GM18951 (cell line): Measurements from ENCODE around the gene ZNF660.
A peak's percentile ranks its signal among the peaks of the same experiment; 100 is the strongest.

Experiments
- POLR2A ChIP-seq: IDR thresholded peaks from 4 replicates; pipeline ENCODE4 v1.6.1; 2011; ENCODE audit warnings: mild to moderate bottlenecking; ENCODE audit not compliant: insufficient read length, insufficient read depth; ENCODE audit errors: extremely low read depth
- in situ Hi-C: fragments of 300-500 bp; cut with MboI; formaldehyde crosslinking; loops from one replicate; pipeline ENCODE4 v1.12.0; 2022; ENCODE audit warnings: low sequenced_read_pairs, mixed read lengths, inconsistent platforms; ENCODE audit not compliant: unreplicated experiment

The ZNF660 gene

DNA sequence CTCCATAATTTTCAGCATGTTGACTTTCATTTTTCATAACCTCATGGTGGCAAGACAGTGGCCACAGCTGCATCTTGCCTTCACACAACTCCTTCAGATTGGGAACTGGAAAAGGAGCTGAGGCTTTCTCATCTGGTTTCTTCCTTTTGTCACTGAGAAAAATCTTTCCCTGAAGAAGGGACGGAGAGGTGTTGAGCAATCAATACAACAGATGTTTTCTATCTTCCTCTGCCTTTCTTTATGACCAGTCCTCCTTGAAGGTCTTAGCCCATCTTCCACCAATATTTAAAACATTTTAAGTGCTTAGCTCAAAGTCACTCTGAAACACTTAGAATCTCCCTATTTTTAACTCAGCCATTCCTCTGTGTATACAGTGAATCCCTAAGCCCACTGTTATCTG, 11.9 kb downstream of the ZNF660 start:
- TF ChIP-seq POLR2A = no peak
- in situ Hi-C loops = no loop called here

- in situ Hi-C loops = no loop called here
- no peak for TF ChIP-seq POLR2A
These were observed 17.0 kb downstream of the ZNF660 start for GRCh38 chr3:44601749-44602148.

GRCh38 chr3:44612678-44613077, 27.9 kb downstream of the ZNF660 start:
- in situ Hi-C loops = no loop called here
- no peak for TF ChIP-seq POLR2A

DNA sequence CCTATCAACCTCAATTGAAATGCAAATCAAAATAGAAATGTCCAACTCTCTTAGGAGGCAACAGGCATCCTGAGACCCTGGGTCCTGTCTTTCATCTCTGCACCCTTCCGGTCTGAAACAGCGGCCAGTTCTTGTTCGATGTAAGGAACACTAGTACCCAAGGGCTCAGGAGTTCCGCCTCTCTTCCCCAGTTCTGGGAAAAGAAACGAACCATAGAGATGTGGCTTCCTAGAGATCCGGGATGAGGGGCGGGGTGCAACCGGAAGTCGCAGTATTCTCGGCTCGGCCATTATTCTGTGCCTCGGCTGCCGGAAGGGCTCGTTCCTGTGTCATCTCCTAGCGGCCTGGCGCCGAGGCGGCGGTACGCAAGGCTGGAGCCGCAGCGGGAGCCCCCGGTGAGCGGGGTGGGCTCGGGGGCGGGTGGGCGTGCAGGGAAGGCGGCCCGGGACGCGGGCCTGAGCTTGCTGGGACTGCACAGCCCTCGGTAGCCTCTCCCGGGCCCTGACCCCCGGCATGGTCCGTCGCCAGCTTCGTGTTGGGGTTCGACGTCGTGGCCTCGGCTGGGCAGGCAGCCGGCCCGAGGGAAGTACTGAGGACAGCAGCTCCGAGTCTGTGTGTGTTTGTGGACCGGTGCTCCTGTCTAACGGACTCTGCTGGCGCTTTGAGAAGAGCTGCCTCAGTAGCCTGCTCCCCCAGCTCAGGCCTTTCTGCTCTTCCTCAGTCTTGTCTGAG, 40.2 kb downstream of the ZNF660 start, which contains the start of gene ZNF197:
TSS of gene ZNF197 (plus strand) at position 288 of the 732 bp plus-strand sequence. CDS start 4,119 bp downstream, outside the sequence.
- in situ Hi-C loops = no loop called here
- TF ChIP-seq POLR2A = peak; percentile 73

GRCh38 chr3:44628716-44629115, 44.0 kb downstream of the ZNF660 start:
- no peak for TF ChIP-seq POLR2A
- in situ Hi-C loops = no loop called here

DNA sequence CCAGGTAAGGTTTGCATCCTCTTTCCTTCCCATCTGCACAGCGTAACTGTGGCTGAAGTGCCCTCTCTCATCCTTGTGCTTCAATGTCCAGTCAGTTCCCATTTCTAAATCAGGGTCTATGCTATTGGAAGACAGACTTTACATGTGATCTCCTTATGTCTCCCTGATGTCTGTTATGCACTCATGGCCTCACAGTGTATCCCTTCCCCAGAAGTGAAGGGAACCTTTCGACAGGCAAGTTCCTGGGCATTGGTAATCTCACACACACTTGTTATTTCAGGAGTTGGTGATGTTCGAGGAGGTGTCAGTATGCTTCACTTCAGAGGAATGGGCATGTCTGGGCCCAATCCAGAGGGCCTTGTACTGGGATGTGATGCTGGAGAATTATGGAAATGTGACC, 47.4 kb downstream of the ZNF660 start:
- TF ChIP-seq POLR2A = no peak
- in situ Hi-C loops = no loop called here

GRCh38 chr3:44642337-44642736, 57.6 kb downstream of the ZNF660 start:
- in situ Hi-C loops = no loop called here
- TF ChIP-seq POLR2A = no peak

GRCh38 chr3:44643024-44643423, 58.3 kb downstream of the ZNF660 start:
- in situ Hi-C loops = no loop called here
- no peak for TF ChIP-seq POLR2A

- TF ChIP-seq POLR2A = no peak
- in situ Hi-C loops = no loop called here
These were observed 63.0 kb downstream of the ZNF660 start for GRCh38 chr3:44647771-44648170.

DNA sequence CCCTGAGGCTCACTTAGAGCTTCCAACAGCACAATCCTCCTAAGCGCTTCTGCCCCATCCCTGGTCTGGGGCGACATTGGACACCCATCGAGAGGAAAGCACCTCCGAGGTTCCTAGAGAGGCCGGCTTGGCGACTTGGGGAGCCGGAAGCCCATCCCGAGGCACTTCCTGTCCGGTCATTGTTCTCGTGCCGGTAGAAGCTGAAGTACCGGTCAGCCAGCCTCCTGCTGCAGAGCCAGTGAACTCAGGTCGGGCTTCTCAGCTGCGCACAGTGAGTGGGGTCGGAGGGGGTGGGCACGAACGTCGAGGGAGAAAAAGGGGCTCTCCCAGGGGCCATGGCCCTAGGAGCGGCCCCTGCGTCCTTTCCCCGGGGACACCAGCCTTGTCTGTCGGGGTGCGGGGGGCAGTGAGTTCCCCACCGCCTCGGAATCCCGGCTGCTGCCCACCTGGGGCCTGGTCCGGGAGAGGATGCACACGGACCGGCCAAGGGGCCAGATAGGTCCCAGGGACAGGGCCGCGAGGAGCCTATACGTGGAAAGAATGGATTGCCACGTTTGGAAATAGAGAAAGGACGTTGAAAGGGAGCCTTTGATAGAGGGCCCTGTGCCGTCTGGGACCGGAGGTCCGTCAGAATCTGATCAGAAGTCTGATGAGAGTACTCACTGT, 63.9 kb downstream of the ZNF660 start, which contains the start of gene ZNF35:
TSS of gene ZNF35 (plus strand) at position 169 of the 666 bp plus-strand sequence. CDS start 2,336 bp downstream, outside the sequence.
- in situ Hi-C loops = no loop called here
- peak; percentile 76 for TF ChIP-seq POLR2A
